Retina (tissue), 1 donor: ENCODE results near the gene AWAT1.
"Not testable (repeated sequence)": the region's sequence is repeated elsewhere in the genome, so short reads cannot be mapped to it uniquely, and the experiment has no call there.

Experiments
- DNase-seq: peaks from one replicate; pipeline ENCODE4 v3.0.0-alpha.2; 2016

The AWAT1 gene

GRCh38 chrX:70234355-70234754, at the start of gene AWAT1:
AWAT1 (plus strand) TSS chrX:70234655; CDS start chrX:70234696, 41 bp downstream.
- no peak for DNase-seq

DNA sequence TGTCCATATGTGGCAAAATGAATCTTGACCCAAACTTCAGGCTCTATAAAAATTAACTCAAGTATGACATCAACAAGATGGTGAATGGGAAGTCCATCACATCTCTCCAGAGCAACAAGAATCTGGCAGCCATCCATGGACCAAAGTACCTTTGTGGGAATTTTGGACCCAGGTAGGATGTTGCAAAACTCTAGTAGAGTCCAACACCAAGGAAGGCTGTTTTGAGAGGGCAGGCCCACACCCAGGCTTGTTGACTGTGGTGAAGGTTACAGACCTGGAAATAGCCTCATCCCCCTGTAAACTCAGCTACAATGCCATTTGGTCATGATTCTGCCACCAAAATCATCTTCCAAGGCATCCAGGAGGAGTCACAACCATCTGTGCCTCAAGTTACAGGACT, 44.2 kb upstream of the AWAT1 start:
- DNase-seq = no peak

DNA sequence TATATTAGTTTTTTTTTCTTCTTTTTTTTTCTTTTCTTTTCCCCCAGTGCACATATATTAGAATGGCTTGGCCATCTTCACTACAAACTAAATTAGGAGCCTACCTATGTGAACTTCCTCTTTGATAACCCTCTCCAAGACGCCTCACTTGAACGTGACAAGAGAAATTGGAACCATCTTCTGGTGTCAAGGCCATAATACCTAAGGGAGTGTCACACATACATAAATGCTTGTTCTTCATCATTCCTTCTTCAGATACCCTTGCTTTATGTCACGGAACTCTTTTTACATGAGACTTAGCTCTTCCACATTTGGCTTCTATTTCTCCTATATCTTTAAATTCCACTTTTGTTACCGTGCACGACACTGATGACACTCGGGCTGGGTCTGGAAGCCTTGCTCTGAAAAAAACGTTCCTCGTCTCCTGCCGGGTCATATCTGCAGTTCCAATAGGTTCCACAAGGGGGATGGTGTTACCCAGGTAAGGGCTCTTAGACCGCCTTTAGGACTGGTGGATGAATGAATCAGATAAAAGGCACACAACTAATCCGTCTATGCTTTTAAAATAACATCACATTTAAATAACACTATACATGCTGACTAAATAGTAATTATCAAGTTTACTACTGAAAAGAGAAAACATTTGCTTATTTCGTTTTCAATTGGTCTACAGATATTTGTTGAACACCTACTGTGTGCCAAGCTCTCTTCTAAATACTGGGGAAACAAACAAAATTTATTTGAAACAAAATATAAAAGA, 37.3 kb upstream of the AWAT1 start:
- DNase-seq = no peak

DNA sequence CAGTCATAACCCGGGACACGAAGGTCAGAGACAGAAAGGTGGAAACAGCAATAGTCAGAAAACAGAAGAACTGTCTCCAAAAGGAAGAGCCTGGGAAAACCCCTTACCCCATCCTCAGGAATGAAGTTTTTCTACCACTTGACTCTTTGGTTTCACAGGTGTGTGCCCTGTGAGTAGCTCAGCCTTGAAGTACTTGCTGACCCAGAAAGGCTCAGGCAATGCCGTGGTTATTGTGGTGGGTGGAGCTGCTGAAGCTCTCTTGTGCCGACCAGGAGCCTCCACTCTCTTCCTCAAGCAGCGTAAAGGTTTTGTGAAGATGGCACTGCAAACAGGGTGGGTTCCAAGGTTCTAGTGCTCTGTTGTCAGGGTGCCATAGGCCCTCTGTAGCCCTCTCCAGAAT, 32.7 kb upstream of the AWAT1 start:
- no peak for DNase-seq

DNA sequence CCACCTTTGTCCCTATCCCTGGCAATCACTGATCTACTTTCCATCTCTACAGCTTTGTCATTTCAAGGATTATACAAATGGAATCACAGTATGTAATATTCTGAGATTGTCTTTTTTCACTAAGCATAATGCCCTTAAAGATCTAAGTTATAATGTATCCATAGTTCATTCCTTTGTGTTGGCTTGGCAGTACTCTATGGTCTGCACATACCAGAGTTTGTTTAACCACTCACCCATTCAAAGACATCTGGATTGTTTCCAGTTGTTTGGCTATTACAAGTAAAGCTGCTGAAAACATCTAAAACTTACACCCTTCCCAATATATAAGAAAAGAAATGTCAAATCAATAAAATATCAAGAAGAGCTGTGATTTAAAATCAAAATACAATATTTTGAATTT, 26.0 kb upstream of the AWAT1 start:
- DNase-seq = no peak

GRCh38 chrX:70209570-70209969, 24.9 kb upstream of the AWAT1 start:
- not testable (repeated sequence) for DNase-seq

DNA sequence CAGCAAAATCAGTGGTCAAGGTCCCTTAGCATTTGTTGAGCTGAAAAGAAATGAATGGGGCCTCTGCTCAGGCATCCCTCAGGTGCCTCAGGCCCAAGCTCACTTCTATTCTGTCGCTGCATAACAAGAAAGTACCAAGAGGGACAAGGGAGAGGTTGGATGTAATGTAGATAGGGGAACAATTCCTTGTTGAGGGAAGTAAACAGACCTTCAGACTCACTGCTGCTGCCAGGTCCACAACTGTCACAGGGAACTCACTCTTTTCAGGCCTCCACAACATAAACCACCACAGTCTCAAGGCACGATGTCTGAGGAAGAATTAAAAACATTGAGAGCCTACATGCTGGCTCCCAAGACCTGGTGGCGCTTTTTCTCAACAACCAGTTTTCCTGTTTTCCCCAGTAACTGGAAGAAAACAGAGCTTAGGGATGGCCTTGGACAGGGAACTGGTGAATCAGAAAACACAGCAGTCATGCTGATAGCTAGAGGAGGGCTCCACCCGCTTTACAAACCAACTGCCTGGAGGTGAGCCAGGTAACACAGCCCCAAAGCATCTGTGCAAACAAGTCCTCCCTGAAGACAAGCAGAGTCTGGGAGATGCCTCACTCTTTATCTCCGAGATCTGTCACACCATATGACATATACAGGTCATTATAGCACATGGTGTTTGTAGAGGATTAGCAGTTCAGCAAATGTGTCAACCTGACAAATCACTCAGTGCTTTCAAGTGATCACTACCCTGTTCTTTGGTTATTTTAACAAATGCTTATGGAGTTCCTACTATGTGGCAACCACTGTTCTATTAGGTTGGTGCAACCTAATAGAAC, 14.3 kb upstream of the AWAT1 start:
- DNase-seq = no peak

GRCh38 chrX:70226048-70226447, 8.4 kb upstream of the AWAT1 start:
- no peak for DNase-seq

DNA sequence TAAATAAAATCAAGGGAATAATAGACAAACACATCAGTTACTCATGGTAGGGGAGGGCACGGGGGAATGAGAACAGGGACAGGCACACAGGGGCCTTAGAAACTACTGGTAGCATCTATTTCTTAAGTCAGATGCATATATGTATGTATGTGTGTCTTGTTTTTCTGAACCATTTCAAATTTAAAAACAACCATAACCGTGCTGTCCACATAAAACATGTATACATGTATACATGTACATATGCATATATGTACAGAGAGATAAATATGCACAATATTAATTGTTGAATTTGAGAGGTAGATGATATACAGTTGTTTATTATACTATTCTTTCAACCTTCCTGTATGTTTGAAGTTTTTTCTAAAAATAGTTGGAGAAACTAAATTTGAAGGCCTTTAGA, 7.8 kb upstream of the AWAT1 start:
- DNase-seq = no peak

- no peak for DNase-seq
Observed at GRCh38 chrX:70231666-70232065, 2.8 kb upstream of the AWAT1 start.

GRCh38 chrX:70240751-70241150, 6.3 kb downstream of the AWAT1 start:
- DNase-seq = no peak

- DNase-seq = no peak
Observed at GRCh38 chrX:70241501-70241900, 7.0 kb downstream of the AWAT1 start.

GRCh38 chrX:70243601-70244000, 9.1 kb downstream of the AWAT1 start:
- DNase-seq = not testable (repeated sequence)

DNA sequence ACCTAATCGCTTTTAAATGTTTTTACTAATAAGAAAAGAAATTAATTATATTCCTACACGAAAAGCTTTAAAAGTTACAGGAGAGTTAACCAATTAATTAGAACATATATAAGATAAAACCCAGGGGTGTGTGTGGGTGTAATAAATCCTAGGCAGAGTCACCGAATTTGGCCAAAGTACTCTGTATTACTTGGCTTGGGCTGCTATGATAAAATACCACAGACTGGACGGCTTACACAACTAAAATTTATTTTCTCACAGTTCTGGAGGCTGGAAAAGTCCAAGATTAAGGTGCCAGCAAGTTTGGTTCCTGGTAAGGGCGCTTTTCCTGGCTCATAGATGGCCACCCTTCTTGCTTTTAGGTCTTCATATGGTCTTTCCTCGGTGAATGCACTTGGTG, 10.4 kb downstream of the AWAT1 start:
- no peak for DNase-seq

GRCh38 chrX:70247252-70247651, 12.8 kb downstream of the AWAT1 start:
- no peak for DNase-seq

DNA sequence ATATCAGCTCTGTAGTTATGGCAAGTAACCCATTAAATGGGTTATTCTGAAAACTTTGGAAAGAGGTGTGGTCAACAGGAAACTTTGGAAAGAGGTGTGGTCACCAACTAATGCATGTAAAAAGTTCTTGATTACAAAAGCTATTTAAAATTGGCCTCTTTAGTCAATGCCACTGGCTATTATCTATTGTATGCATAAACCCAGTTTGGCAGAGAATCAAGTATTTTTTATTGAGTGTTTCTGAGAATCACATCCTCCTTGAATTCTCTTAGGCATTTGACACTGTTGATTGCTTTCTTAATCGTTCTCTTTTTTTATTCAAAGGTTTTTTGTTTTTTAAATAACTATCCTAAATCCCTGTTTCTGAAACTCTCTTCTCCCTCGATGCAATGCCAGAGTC, 18.0 kb downstream of the AWAT1 start:
- no peak for DNase-seq

GRCh38 chrX:70253377-70254062, 19.1 kb downstream of the AWAT1 start:
- DNase-seq = no peak

- no peak for DNase-seq
Observed at GRCh38 chrX:70254063-70254400, 19.6 kb downstream of the AWAT1 start.

DNA sequence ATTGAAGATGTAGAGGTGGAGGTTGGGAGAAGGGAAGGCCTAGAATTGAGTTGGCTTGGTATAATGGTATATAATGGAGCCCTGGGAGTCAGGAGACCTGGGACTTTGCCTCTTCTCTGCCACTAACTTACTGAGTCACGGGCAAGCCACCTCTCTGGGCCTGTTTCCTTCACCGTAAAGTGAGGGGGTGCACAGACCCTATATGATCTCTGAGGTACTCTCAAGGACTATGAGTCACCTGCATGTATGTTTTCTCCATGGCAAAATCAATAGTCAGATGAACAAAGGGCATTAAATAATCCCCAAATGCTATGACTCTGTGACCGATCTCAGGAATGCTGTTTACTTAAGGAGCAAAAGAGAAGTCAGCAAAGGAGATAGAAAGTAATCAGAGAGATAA, 20.5 kb downstream of the AWAT1 start:
- no peak for DNase-seq

DNA sequence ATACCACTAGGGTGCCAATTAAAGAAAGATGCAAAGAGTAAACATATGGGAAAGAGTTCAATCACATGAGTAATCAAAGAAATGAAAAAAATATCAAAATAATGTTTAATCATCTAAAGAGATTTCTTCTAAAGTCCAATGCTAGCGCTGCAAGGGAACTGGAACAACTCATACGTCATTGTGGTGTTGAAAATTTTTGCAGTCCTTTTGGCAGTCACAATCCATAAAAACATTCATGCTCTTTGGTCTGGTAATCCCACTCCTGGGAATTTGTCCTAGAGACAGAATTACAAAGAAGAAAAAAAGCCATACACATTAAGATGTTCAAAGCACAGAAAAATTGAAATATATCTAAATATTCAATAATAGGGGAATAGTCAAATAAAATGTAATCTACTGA, 21.0 kb downstream of the AWAT1 start:
- DNase-seq = no peak

- DNase-seq = no peak
Observed at GRCh38 chrX:70257423-70258288, 23.2 kb downstream of the AWAT1 start.

- DNase-seq = no peak
Observed at GRCh38 chrX:70260104-70260503, 25.6 kb downstream of the AWAT1 start, which contains the start of gene P2RY4. P2RY4 (minus strand) TSS chrX:70260204; CDS start chrX:70259624, 580 bp downstream.
